HAP-1 (cell line): ENCODE data around the gene ANKRA2.
"Not testable (repeated sequence)": the region's sequence is repeated elsewhere in the genome, so short reads cannot be mapped to it uniquely, and the experiment has no call there.

ENCODE experiments used
- DNase-seq, 2 experiments: peaks; one replicate each; pipeline ENCODE4 v3.0.0-alpha.2; 2016 to 2020; ENCODE audit warnings: low spot score in 2 of 2
- H3K27me3 ChIP-seq: fragments of 250-450 bp; sonication (Bioruptor Pico); 2 replicates; pipeline ENCODE4 v1.5.1; 2020; ENCODE audit warnings: low read depth, mild to moderate bottlenecking, moderate library complexity
- H3K36me3 ChIP-seq: fragments of 250-450 bp; sonication (Bioruptor Pico); replicated peaks from 2 replicates; pipeline ENCODE4 v1.5.1; 2020; ENCODE audit warnings: mild to moderate bottlenecking
- H3K4me1 ChIP-seq: fragments of 250-450 bp; sonication (Bioruptor Pico); 2 replicates; pipeline ENCODE4 v1.5.1; 2020; ENCODE audit warnings: mild to moderate bottlenecking
- H3K4me3 ChIP-seq: fragments of 250-450 bp; sonication (Bioruptor Pico); 2 replicates; pipeline ENCODE4 v1.5.1; 2020; ENCODE audit warnings: mild to moderate bottlenecking, moderate library complexity
- H3K9me3 ChIP-seq: fragments of 250-450 bp; sonication (Bioruptor Pico); 2 replicates; pipeline ENCODE4 v1.5.1; 2020; ENCODE audit warnings: mild to moderate bottlenecking, moderate library complexity
- in situ Hi-C: fragments of 300-500 bp; cut with MboI; formaldehyde crosslinking; loops from 3 replicates; pipeline ENCODE4 v1.14.3; 2020; ENCODE audit warnings: low sequenced_read_pairs, inconsistent platforms, mixed read lengths

ANKRA2 gene

DNA sequence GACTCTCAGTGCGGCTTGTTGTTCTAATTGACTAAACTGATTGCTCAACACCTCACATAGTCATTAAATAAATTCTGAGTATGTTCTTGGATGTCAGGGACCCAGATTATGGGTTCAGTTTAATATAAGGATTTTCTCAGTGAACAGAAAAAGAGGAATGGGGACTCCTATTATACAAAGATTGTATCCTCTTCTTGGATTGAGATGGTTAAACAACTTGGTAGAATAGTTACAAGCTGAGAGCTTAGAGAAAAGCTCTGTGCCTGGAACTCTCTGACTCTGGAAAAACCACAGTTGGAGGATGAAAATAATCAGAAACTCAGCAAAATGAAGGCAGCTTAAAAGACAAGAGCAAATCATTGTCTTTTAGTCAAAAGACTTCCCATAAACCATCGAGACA lies 30.5 kb downstream of the ANKRA2 start:
- no peak for DNase-seq
- no peak overlapping the region for H3K4me3 ChIP-seq
- in situ Hi-C loops, result no loop called here
- no peaks in the 10 kb centered on the region for H3K9me3 ChIP-seq
- H3K4me1 ChIP-seq, result no peaks in the 10 kb centered on the region
- H3K36me3 ChIP-seq, result no peaks in the 10 kb centered on the region
- no peaks in the 10 kb centered on the region for H3K27me3 ChIP-seq

- no peak for DNase-seq
- in situ Hi-C loops, result no loop called here
- no peak overlapping the region for H3K4me3 ChIP-seq
- no peaks in the 10 kb centered on the region for H3K4me1 ChIP-seq
- no peaks in the 10 kb centered on the region for H3K9me3 ChIP-seq
- no peaks in the 10 kb centered on the region for H3K36me3 ChIP-seq
- H3K27me3 ChIP-seq, result no peaks in the 10 kb centered on the region
Observed at GRCh38 chr5:73534011-73534644, 31.3 kb downstream of the ANKRA2 start.

- Histone ChIP-seq H3K4me3 (no peak overlapping the region), H3K9me3 (no peaks in the 10 kb centered on the region), H3K36me3 (no peaks in the 10 kb centered on the region), H3K4me1 (no peaks in the 10 kb centered on the region), H3K27me3 (no peaks in the 10 kb centered on the region)
- DNase-seq, result no peak
- in situ Hi-C loops, result no loop called here
Observed at GRCh38 chr5:73532195-73532594, 33.2 kb downstream of the ANKRA2 start.

DNA sequence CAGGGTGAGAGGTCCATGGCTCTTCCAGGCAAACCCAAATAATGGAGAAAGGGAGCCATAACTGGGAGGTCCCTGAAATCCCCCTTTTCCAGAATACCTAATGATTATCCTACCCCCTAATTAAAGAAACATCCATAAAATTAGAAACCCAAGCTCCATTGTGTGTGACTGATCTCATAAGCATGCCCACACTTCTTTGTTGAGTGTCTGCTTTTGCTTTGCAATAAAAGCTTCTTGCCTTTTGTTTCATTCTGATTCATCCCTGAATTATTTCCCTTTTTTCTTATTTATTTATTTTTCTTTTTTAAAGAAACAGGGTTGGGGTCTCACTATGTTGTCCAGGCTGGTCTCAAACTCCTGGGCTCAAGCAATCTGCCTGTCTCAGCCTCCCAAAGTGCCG lies 34.1 kb downstream of the ANKRA2 start:
- in situ Hi-C loops, result no loop called here
- Histone ChIP-seq H3K36me3 (no peaks in the 10 kb centered on the region), H3K27me3 (no peaks in the 10 kb centered on the region), H3K4me1 (no peaks in the 10 kb centered on the region), H3K4me3 (no peak overlapping the region), H3K9me3 (no peaks in the 10 kb centered on the region)
- no peak for DNase-seq

GRCh38 chr5:73529081-73529480 lies 36.4 kb downstream of the ANKRA2 start:
- in situ Hi-C loops, result no loop called here
- Histone ChIP-seq H3K9me3 (no peaks in the 10 kb centered on the region), H3K4me1 (no peaks in the 10 kb centered on the region), H3K27me3 (no peaks in the 10 kb centered on the region), H3K36me3 (no peaks in the 10 kb centered on the region), H3K4me3 (no peak overlapping the region)
- no peak for DNase-seq

DNA sequence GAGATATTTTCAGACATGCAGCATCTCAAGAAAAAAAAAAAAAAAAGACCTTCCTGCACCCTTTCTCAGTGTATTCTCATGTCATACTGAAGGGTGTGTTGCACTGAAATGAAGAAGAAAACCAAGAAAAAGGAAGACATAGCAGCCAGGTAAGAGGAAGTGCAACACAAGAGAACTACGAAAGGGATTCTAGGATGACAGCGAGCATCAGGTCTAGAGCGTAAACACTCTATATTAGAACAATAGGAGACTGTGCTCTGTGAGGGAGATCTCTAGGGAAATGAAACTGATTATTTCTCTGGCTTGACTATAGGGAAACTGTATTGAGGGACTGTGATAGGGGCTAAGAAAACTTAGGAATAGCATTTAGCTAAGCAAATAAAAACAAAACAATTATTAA lies 37.2 kb downstream of the ANKRA2 start:
- in situ Hi-C loops, result no loop called here
- Histone ChIP-seq H3K9me3 (no peaks in the 10 kb centered on the region), H3K4me1 (no peaks in the 10 kb centered on the region), H3K4me3 (no peak overlapping the region), H3K36me3 (no peaks in the 10 kb centered on the region), H3K27me3 (no peaks in the 10 kb centered on the region)
- no peak for DNase-seq

DNA sequence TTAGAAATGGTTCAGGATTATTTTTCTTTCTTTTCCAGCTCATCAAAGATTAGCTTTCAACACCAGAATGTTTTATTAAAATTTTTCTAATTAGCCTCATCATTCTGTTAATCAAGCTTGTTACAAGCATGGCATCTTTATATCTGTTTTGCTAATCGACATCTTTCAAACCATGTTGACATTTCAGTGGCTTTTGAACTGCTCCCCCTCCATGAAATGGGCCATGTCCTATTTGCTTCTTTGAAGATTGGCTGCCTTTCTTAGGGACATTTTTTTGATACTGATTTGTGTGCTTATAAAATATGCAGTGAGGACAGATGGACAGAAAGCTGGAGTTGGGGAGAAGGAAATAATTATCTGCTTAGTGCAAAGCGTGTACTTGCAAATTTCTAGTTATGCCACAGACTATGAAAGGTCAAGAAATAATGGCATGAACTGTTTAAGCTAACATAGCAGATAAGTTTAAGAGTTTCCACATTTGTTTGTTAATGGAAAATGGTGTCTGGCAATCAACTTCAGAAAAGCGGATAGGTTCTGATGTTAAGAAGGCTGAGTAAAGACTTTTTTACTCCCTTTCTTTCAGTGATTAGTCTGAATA lies 39.7 kb downstream of the ANKRA2 start:
- H3K4me3 ChIP-seq, result no peak overlapping the region
- H3K9me3 ChIP-seq, result no peaks in the 10 kb centered on the region
- H3K36me3 ChIP-seq, result no peaks in the 10 kb centered on the region
- no peak for DNase-seq
- in situ Hi-C loops, result no loop called here
- H3K4me1 ChIP-seq, result no peaks in the 10 kb centered on the region
- no peaks in the 10 kb centered on the region for H3K27me3 ChIP-seq

DNA sequence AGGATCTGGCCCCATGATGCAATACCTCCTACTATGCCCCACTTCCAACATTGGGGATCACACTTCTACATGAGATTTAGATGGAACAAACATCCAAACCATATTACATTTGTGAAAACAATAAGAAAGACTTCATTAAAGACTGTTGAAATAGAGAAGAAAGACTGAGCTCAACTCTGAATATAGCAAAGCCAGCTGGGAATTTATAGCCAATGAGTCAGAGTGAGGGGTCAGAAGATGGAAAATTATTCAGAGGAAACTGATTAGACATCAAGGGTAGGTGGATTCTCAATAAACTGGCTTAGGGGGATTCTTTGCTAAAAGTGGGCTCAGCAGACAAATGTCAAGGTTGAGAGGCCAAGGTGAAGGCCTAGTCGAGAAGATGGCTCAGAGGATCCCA lies 41.6 kb downstream of the ANKRA2 start:
- H3K4me1 ChIP-seq, result no peaks in the 10 kb centered on the region; the same call in none of the 2 replicates
- H3K4me3 ChIP-seq, result no peak overlapping the region
- H3K9me3 ChIP-seq, result no peaks in the 10 kb centered on the region
- no peaks in the 10 kb centered on the region for H3K27me3 ChIP-seq
- no peaks in the 10 kb centered on the region for H3K36me3 ChIP-seq
- no peak for DNase-seq
- in situ Hi-C loops, result no loop called here

GRCh38 chr5:73522989-73523388 lies 42.5 kb downstream of the ANKRA2 start:
- no peak overlapping the region for H3K4me3 ChIP-seq
- H3K9me3 ChIP-seq, result no peaks in the 10 kb centered on the region
- no peaks in the 10 kb centered on the region; the same call in none of the 2 replicates for H3K4me1 ChIP-seq
- no peaks in the 10 kb centered on the region for H3K36me3 ChIP-seq
- peak in 1 of 2 experiments; percentile 19 for DNase-seq
- no peaks in the 10 kb centered on the region for H3K27me3 ChIP-seq
- in situ Hi-C loops, result no loop called here

DNA sequence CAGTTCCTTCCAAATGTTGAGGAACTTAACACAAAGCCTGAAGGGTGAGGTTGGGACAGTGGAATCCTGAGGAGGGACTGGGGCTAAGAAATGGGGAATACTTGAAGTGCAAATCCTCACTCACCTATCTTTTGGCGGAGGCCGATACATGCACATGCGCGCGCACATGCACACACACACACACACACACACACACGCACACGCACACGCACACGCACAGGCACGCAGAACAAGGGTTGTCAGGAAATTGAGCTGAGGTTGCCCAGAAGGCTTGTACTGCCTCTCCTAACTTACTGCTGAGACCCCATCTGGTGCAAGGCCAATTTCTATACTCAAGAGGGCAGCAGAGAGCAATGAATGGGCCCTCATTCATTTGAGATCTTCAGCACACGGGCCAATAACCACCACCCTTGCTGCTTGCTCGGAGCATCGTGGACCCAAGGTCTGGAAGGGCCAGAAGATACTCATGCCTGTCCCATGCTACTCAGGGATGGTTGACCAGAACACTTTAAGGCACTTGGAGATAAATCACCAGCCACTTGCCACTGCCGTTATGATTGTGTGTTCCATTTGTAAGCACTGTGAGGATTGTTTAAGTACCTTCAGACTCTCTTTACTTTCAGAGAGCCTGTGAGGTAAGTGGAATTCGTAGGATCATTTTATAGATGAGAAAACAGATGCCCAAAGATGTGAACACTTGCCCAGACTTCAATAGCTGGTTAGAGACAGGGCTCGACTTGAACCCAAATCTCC lies 45.7 kb downstream of the ANKRA2 start:
- Histone ChIP-seq H3K27me3 (no peaks in the 10 kb centered on the region), H3K4me3 (no peak overlapping the region), H3K4me1 (peaks cover 5% of the 10 kb centered on the region), H3K9me3 (no peaks in the 10 kb centered on the region), H3K36me3 (no peaks in the 10 kb centered on the region)
- in situ Hi-C loops, result no loop called here
- DNase-seq, result peak; percentile 70 to 81

DNA sequence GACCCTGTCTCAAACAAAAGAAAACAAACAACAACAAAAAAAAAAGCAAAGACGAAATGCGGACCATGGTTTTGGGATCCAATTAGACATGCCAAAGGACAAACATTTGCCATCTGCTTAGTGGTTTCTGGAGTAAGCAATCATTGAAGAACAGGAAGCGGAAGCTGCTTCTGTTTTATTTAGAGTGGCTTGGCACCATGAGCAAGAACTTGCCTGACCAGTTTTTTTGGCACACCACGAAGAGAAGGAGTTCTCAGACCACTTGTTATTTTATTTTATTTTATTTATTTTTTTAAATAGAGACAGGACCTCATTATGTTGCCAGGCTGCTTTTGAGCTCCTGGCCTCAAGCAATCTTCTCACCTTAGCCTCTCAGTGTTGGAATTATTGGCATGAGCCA lies 50.2 kb downstream of the ANKRA2 start:
- Histone ChIP-seq H3K4me3 (no peak overlapping the region), H3K36me3 (no peaks in the 10 kb centered on the region), H3K9me3 (no peaks in the 10 kb centered on the region), H3K27me3 (no peaks in the 10 kb centered on the region), H3K4me1 (peaks cover 5% of the 10 kb centered on the region)
- no peak for DNase-seq
- in situ Hi-C loops, result no loop called here

GRCh38 chr5:73514418-73514817 lies 51.0 kb downstream of the ANKRA2 start:
- DNase-seq, result no peak
- H3K9me3 ChIP-seq, result no peaks in the 10 kb centered on the region
- in situ Hi-C loops, result no loop called here
- peaks cover 5% of the 10 kb centered on the region; the same call in 1 of the 2 replicates for H3K4me1 ChIP-seq
- H3K27me3 ChIP-seq, result no peaks in the 10 kb centered on the region
- H3K4me3 ChIP-seq, result no peak overlapping the region
- H3K36me3 ChIP-seq, result no peaks in the 10 kb centered on the region

GRCh38 chr5:73513996-73514395 lies 51.4 kb downstream of the ANKRA2 start:
- Histone ChIP-seq H3K4me1 (peaks cover 5% of the 10 kb centered on the region; the same call in 1 of the 2 replicates), H3K27me3 (no peaks in the 10 kb centered on the region), H3K9me3 (no peaks in the 10 kb centered on the region), H3K4me3 (no peak overlapping the region), H3K36me3 (no peaks in the 10 kb centered on the region)
- in situ Hi-C loops, result no loop called here
- DNase-seq, result no peak

GRCh38 chr5:73508521-73508920 lies 56.9 kb downstream of the ANKRA2 start:
- H3K4me3 ChIP-seq, H3K27me3 ChIP-seq, DNase-seq, in situ Hi-C loops, H3K9me3 ChIP-seq, H3K4me1 ChIP-seq: not testable (repeated sequence)
- H3K36me3 ChIP-seq, result peaks cover 30% of the 10 kb centered on the region
